ENCODE results near the gene PPP2R2C.

The PPP2R2C gene

DNA sequence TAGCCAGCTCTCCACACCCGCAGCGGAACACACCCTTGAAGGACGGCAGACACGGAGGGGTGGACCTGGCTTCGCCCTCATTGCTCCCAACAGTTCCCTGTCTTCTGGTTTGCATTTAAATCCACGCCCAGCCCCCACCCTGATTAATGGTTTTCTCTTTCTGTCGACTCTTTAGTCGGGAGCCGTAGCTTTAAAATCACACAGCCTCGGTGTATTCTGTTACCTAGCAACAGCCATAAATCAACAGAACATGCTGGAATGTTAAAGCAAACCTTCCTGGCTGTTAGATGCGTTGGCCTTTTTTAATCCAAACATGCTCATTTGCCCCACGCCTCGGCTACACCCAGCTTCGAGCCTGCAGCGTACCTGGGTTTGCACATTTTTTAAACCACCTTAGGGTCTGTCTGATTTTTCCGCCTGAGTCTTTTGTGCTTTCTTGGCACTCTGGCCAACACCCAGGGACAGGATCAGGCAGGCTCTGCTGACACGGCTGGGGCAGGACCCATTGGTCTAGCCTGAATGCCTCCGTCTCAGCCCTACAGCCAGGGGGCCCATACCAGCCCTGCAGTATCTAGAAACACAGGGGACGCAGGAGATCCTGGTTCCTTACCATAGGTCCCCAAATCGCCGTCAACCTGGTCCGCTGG is 21.4 kb upstream of the PPP2R2C start:
- DNase-seq: peak; percentile 53

DNA sequence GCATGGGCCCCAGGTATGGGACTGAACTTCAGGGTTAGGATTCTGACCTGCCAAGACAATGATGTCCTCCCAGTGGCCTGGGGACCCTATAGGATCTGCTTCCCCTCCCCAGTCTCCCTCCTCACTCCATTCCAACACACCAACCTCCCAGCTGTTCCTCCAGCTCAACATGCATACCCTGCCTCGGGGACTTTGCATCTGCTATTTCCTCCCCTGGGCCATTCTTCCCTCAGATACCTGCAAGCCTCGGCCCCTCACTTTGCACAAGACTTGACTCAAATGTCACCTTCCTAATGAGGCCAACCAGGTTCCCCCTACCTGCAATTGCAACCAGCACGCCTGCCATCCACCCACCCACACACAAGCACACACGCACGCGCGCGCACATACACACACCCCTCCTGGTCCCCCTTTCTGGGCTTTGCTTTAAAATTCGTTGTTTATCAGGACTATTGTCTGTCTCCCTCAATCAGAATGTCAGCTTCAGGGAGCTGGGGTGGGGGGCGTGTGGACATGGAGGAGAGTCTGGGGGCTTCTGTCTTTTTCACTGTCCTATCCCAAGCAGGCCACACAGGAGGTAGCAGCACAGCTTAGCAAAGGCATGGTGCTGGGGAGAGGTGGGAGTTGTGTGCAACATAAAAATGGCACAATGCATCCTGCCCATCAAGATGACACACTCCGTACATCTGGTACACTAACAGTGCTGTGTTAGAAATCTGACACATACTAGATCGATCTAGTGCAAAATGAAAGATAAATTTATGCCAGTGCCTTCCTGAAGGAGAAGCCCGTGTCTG is 20.6 kb upstream of the PPP2R2C start:
- DNase-seq: no peak

DNA sequence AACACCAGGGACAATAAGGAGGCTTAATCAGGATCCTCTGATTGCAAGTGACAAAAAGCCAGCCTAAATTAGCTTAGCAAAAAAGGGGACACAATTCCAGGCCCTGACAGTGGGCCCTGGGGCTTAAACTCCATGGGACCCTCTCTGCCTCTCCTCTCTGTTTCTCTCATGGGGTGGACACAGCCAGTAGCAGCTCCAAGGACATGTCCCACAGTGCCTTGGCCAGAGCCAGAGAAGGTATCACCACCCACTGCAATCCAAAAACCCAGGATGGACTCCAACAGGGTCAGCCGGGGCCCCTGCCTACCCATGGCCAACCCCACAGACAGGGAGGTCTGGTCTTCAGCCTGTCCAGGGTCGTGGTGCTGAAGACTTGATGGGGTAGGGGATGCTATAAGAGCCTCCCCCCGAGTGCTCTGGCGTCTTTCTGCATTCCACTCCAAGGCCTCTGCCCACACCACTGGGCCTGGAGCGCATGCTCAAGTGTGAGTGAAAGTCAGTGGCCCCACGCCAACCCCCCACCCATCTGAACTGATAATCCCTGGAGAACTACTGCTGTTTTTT is 19.7 kb upstream of the PPP2R2C start:
- no peak for DNase-seq

DNA sequence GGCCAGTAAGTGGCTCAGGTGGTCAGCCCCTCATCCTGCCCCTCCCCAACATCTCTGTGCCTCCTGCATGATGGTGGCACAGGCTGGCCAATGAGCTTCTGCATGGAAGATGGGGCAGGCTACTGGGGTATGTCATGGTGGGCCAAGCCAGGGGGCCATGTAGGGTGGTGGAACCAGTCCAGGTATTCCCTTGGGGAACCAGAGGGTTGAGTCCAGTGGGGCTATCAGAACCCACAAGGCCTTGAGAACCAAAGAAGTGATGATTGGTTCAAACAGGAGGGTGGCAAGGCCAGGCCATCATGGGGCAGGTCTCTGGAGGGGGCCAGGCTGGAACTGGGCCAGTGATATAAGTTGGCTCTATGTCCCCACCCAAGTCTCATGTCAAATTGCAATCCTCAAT is 18.8 kb upstream of the PPP2R2C start:
- no peak for DNase-seq

DNA sequence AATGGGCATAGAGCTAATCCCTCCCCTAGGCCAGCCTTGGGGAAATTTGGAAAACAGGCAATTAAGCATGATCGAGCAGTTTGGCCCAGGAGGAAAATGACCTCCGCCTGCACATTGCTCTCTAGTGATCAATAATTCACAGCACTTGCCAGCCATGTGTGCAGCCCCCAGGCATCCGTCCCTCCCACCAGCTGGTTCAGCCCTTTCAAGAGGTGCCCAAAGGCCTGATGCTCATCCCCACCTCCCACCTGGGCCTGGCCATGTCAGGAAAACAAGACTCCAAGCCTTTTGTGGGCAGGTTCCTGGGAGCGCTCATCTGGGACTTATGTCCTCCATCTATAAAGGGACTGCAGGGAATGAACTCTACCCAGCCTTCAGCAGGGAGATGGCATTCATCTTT is 17.5 kb upstream of the PPP2R2C start:
- no peak for DNase-seq

GRCh38 chr4:6487466-6487865 is 15.1 kb upstream of the PPP2R2C start:
- no peak for DNase-seq

DNA sequence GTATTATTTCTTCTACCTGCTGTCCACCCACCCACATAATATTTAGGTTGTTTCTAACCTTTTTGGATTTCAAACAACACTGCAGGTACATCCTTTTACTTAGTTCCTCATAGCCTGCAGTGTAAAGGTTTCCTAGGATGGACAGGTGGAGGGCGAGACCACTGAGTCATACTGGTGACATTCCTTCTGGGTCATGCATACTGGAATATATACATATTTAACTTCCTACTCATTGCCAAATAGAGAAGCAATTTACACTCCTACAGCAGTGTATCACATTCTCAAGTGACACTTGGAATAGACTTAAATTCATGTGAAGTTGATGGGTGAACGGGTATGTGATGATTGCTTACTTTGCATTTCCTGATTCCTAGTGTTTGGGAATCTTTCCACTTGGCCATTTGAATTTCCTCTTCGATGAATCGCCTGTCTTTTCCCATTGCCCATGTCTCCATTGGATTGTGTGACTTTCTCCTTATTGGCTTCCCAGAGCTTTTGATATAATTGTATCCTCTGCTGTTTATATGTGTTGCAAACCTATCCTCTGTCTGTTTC is 8.2 kb upstream of the PPP2R2C start:
- no peak for DNase-seq

DNA sequence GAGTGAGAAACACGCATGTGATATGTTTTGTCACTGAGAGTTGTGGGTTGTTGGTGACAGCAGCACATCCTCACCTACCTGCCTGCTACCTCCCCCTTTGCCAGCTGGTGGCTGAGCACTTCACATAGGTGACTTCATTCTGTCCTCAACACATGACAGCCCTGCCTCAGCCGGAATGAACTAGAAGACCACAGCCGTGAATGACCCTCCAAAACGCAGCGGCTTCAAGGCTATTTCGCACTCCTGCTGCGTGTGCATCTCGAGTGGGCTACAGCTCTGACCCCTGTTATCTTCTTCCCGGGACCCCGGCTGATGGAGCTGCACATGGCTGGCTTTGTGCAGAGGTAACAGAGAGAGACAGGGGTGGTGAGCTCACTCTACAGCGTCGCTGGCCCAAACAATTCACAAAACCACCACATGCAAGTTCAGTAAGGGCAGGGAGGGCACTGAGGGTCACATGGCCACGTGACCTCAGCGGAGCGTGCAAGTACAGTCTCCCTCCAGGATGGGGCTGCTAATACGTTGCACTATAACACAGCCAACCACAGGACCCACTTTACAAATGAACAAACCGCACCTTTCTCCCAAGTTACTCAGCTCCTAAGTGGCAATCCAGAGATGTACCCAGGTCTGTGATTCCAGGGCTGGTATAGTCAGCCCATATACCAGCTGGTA is 6.3 kb upstream of the PPP2R2C start:
- no peak for DNase-seq

DNA sequence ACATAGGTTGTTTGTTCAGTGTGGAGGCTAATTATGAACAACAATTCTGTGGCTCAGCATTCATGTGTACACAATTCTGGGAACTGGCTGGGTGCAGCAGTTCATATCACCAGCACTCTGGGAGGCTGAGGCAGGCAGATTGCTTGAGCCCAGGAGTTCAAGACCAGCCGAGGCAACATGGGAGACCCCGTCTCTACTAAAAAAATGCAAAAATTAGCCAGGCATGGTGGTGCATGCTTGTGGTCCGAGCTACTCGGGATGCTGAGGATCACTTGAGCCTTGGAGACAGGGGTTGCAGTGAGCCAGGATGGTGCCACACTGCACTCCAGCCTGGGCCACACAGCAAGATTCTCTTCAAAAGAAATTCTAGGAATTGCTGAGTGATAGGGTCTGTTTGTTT is 4.5 kb upstream of the PPP2R2C start:
- DNase-seq: no peak

GRCh38 chr4:6475492-6476020 is 3.1 kb upstream of the PPP2R2C start:
- DNase-seq: no peak

- DNase-seq: no peak
These were observed 2.5 kb upstream of the PPP2R2C start for GRCh38 chr4:6474705-6475457.

DNA sequence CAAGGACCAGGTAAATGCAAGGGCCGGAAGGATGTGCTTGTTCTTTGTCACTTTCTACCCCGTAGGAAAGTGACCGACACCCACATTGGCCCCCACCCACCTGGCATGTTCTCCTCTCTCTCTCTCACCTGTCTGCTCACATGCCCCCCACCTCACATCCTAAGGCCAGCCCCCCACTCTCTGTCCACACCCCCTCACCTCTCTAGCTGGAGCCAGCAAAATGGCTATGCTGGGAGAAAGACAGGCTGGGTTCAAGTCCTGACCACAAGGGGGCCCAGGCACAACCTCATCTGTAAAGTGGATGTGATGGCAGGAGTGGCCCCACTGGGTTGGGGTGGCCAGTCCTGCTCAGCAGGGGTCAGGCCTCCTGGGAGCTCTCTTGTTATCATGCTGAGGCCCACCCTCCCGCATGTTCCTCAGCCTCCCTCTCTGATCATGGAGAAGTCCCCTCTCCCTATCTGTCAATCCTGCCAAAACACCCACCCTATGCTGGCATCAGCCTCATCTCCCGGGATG is 1.7 kb upstream of the PPP2R2C start:
- DNase-seq: no peak

GRCh38 chr4:6473264-6474052 is 1.0 kb upstream of the PPP2R2C start:
- no peak for DNase-seq

DNA sequence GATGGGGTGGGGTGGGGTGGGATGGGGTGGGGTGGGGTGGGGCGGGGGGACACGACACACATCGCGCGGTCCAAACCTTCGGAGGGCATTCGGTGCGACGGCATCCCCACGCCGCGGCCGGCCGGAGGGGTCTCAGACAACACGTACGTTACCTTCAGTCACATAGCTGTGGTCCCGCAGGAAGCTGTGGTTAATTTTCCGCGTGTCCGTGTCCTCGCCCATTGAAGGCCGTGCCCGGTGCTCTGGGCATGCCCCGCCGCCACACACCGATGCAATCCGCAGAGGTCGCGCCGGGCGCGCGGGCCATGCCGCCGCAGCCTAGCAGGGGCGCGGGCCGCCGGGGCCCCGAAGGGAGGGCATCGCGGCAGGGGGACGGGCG is 417 bp downstream of the PPP2R2C start:
- no peak for DNase-seq

DNA sequence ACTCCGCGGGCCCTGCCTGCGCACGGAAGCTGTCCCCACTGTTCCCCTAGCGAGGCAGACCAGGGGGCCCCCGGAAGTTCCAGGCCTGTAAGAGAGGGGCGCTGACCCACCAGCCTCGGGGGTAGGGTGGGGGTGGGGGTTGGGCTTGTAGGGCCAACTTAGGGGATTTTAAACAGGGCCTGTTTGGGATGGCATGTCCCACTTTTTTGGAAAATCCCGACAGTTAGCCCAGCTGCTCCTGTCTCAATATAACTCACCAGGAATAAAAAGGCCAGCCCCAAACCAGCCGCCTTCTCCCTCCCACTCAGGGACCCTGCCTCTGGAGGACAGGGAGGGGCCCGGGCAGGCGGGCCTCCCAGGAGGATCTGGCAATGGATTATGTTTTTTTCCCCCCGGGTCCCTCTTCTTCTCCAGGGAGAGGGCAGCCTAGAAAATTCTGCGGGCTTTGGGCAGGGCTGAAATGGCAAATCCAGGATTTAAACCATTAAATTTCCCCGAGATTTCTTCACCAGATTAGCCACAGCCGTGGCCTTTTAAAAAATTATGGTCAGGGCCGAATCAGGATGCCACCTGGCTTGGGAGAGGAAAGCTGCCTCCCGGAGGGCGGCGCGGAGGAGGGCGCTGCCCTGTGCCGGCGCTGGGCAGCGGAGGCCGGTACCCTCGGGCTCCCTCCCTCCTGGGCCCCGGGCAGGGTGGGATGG is 957 bp downstream of the PPP2R2C start:
- DNase-seq: no peak

- DNase-seq: no peak
These were observed 1.7 kb downstream of the PPP2R2C start for GRCh38 chr4:6470502-6471306.

DNA sequence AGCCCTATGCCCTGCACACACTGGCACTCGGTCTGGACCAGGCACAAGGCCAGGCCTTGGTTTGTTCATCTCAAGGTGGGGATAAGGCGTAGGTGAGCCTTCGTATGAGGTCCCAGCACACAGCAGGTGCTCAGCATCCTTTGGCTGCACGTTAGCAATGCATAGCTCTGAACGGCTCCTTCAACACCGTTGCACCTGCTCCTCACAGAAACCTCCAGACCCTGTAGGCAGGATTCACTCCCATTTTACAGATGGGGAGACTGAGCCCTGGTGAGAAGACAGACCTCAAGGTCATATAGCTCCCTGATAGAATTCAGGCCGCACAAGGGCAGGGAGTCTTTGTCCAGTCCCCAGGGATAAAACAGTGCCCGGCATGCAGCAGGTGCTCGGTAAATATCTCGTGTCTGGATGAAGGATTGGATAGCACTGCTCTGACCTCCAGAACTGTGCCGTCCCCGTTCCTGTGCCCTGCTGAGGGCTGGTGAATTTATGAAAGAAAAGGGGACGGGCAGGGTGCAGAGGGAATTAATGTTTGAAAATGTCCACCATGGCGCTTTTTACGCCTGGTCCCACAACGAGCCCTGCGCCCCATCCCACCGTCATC is 2.4 kb downstream of the PPP2R2C start:
- no peak for DNase-seq

- DNase-seq: no peak
These were observed 3.3 kb downstream of the PPP2R2C start for GRCh38 chr4:6469144-6469543.

GRCh38 chr4:6468376-6468775 is 4.0 kb downstream of the PPP2R2C start:
- DNase-seq: no peak
